OCI-LY1 (cell line): ENCODE data around the gene ADAMTS20.

Source experiments
- H2AFZ ChIP-seq: fragments of 200-600 bp; sonication (generic), shearing (Covaris generic); 2 replicates; pipeline ENCODE4 v1.6.0; 2014; ENCODE audit warnings: antibody characterized with exemption, mild to moderate bottlenecking, low read length
- H3F3A ChIP-seq: fragments of 200-600 bp; sonication (generic), shearing (Covaris generic); 2 replicates; pipeline ENCODE4 v1.6.0; 2014; ENCODE audit warnings: mild to moderate bottlenecking, antibody characterized with exemption, low read length, moderate library complexity; ENCODE audit not compliant: insufficient read depth
- H3K27ac ChIP-seq: fragments of 200-600 bp; sonication (generic); 2 replicates; pipeline ENCODE4 v1.5.1; 2014; ENCODE audit warnings: low read length, mixed run types, mild to moderate bottlenecking, low read depth; ENCODE audit not compliant: poor library complexity, severe bottlenecking
- H3K27me3 ChIP-seq: fragments of 200-600 bp; sonication (generic); 2 replicates; pipeline ENCODE4 v1.6.0; 2014; ENCODE audit warnings: antibody characterized with exemption, mild to moderate bottlenecking, low read length, moderate library complexity; ENCODE audit not compliant: insufficient read depth
- H3K36me3 ChIP-seq: fragments of 200-600 bp; sonication (generic); 2 replicates; pipeline ENCODE4 v1.6.1; 2014; ENCODE audit warnings: mild to moderate bottlenecking, antibody characterized with exemption, low read length, moderate library complexity, mixed read lengths; ENCODE audit not compliant: insufficient read depth
- H3K4me1 ChIP-seq: fragments of 200-600 bp; sonication (generic); 2 replicates; pipeline ENCODE4 v1.5.1; 2014; ENCODE audit warnings: mild to moderate bottlenecking, low read length, moderate library complexity; ENCODE audit not compliant: insufficient read depth, severe bottlenecking
- H3K4me2 ChIP-seq: fragments of 200-600 bp; sonication (generic), shearing (Covaris generic); 2 replicates; pipeline ENCODE4 v1.6.1; 2014; ENCODE audit warnings: low read length
- H3K4me3 ChIP-seq: fragments of 200-600 bp; sonication (generic); 2 replicates; pipeline ENCODE4 v1.5.1; 2014; ENCODE audit warnings: low read length, low read depth, mild to moderate bottlenecking, mixed read lengths; ENCODE audit not compliant: poor library complexity, severe bottlenecking
- H3K79me2 ChIP-seq: fragments of 200-600 bp; shearing (Covaris generic); 2 replicates; pipeline ENCODE4 v1.6.1; 2016; ENCODE audit warnings: mixed run types, low read length, mixed read lengths; ENCODE audit not compliant: insufficient read depth
- H3K9ac ChIP-seq: fragments of 200-600 bp; sonication (generic), shearing (Covaris generic); 2 replicates; pipeline ENCODE4 v1.6.1; 2014; ENCODE audit warnings: mild to moderate bottlenecking, low read length, mixed read lengths
- H3K9me2 ChIP-seq: fragments of 200-600 bp; sonication (generic), shearing (Covaris generic); 2 replicates; pipeline ENCODE4 v1.6.1; 2014; ENCODE audit warnings: low read depth, mild to moderate bottlenecking, low read length, mixed read lengths
- H3K9me3 ChIP-seq: fragments of 200-600 bp; shearing (Covaris generic); 2 replicates; pipeline ENCODE4 v1.6.1; 2014; ENCODE audit warnings: low read length, mixed read lengths
- H4K20me1 ChIP-seq: fragments of 200-600 bp; sonication (generic), shearing (Covaris generic); 2 replicates; pipeline ENCODE4 v1.6.0; 2016; ENCODE audit warnings: mild to moderate bottlenecking, low read length; ENCODE audit not compliant: insufficient read depth
- CTCF ChIP-seq: fragments of 200-600 bp; sonication (generic), shearing (Covaris generic); IDR thresholded peaks from 2 replicates; pipeline ENCODE4 v1.5.1; 2017; ENCODE audit warnings: mild to moderate bottlenecking, antibody characterized with exemption, low read length, moderate library complexity, mixed read lengths
- EZH2 ChIP-seq: fragments of 200-600 bp; sonication (generic), shearing (Covaris generic); IDR thresholded peaks from 2 replicates; pipeline ENCODE4 v1.8.0; 2017; ENCODE audit warnings: borderline replicate concordance, mixed run types, mild to moderate bottlenecking, antibody characterized with exemption, low read length, moderate library complexity, mixed read lengths

Gene ADAMTS20

GRCh38 chr12:43551971-43552559 is at the start of gene ADAMTS20:
Gene ADAMTS20 (minus strand): TSS chr12:43552203. CDS start chr12:43551921, 282 bp downstream.
- H3K9me3 ChIP-seq = peaks cover 7% of the 10 kb centered on the region; the same call in 1 of the 2 replicates
- no peak within 1 kb of the TSS for H3K4me3 ChIP-seq

DNA sequence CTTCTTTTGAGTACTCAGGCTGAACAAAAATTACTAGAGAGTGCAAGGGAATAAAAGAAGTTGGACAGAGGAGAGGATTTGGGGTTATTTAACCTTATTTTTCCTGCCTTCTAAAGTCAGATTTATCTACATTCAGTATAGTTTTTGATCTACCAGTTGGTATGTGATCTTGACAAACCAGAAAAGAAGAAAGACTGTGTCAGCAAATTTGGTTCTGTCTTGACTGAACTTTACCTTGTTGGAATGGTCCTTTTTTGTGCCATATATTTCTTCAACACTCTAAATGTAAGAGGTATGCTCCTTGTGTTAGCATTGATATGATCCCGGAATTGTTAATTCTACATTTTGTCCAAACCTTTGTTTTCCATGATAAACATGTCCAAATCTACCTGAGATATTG is 47.7 kb upstream of the ADAMTS20 start:
- Histone ChIP-seq H3K27me3 (no peaks in the 10 kb centered on the region), H3K9me3 (no peaks in the 10 kb centered on the region), H3K9ac (no peak overlapping the region), H4K20me1 (no peaks in the 10 kb centered on the region), H3K4me3 (no peak overlapping the region), H3K9me2 (no peaks in the 10 kb centered on the region), H2AFZ (no peak overlapping the region), H3K27ac (no peak overlapping the region), H3K4me1 (no peaks in the 10 kb centered on the region), H3K36me3 (no peaks in the 10 kb centered on the region), H3K4me2 (no peak overlapping the region), H3K79me2 (no peaks in the 10 kb centered on the region), H3F3A (no peaks in the 10 kb centered on the region)
- no peak for TF ChIP-seq EZH2
- no peak for TF ChIP-seq CTCF

More at GRCh38 chr12:43551971-43552559, at the start of gene ADAMTS20:
- TF ChIP-seq EZH2 = no peak
- TF ChIP-seq CTCF = no peak
- Histone ChIP-seq H2AFZ (no peak within 1 kb of the TSS), H3K27me3 (no peaks in the 10 kb centered on the region), H3K4me1 (no peaks in the 10 kb centered on the region), H3K4me2 (no peak within 1 kb of the TSS), H3K36me3 (no peaks in the 10 kb centered on the region), H3K9ac (no peak within 1 kb of the TSS), H3K27ac (no peak within 1 kb of the TSS), H3F3A (no peaks in the 10 kb centered on the region), H3K9me2 (no peaks in the 10 kb centered on the region), H3K79me2 (no peaks in the 10 kb centered on the region), H4K20me1 (no peaks in the 10 kb centered on the region)

GRCh38 chr12:43599066-43599465 is 47.1 kb upstream of the ADAMTS20 start:
- no peak overlapping the region for H3K9ac ChIP-seq

More at GRCh38 chr12:43599066-43599465, 47.1 kb upstream of the ADAMTS20 start:
- Histone ChIP-seq H4K20me1 (no peaks in the 10 kb centered on the region), H3K4me3 (no peak overlapping the region), H3K27me3 (no peaks in the 10 kb centered on the region), H3K4me1 (no peaks in the 10 kb centered on the region), H2AFZ (no peak overlapping the region), H3F3A (no peaks in the 10 kb centered on the region), H3K4me2 (no peak overlapping the region), H3K9me3 (no peaks in the 10 kb centered on the region), H3K27ac (no peak overlapping the region), H3K79me2 (no peaks in the 10 kb centered on the region), H3K36me3 (no peaks in the 10 kb centered on the region), H3K9me2 (no peaks in the 10 kb centered on the region)
- TF ChIP-seq CTCF (no peak), EZH2 (no peak)
